H9 (cell line): ENCODE data around the gene NUMA1. TPM values are rescaled to one million over a fixed set of nuclear protein-coding genes. Genes with fewer than 3 reads are reported as not detected.

Experiments used
- DNase-seq: peaks from one replicate; pipeline ENCODE4 v3.0.0-alpha.2; 2017
- H2AFZ ChIP-seq: one replicate; pipeline ENCODE4 v1.6.1; 2013; ENCODE audit warnings: mild to moderate bottlenecking, low read length, control low read depth, moderate library complexity
- H2AK5ac ChIP-seq: 2 replicates; pipeline ENCODE4 v1.6.1; 2013; ENCODE audit warnings: low read length, control low read depth, mixed read lengths; ENCODE audit not compliant: insufficient read length
- H2BK120ac ChIP-seq: one replicate; pipeline ENCODE4 v1.6.1; 2013; ENCODE audit warnings: low read depth, mild to moderate bottlenecking, low read length, control low read depth, inconsistent platforms; ENCODE audit not compliant: poor library complexity, severe bottlenecking
- H2BK12ac ChIP-seq: 2 replicates; pipeline ENCODE4 v1.6.1; 2013; ENCODE audit warnings: low read length, control low read depth, mixed read lengths, low read depth; ENCODE audit not compliant: insufficient read length
- H2BK15ac ChIP-seq: 2 replicates; pipeline ENCODE4 v1.6.1; 2013; ENCODE audit warnings: low read depth, low read length, control low read depth
- H2BK20ac ChIP-seq: one replicate; pipeline ENCODE4 v1.6.1; 2013; ENCODE audit warnings: low read depth, mild to moderate bottlenecking, low read length, control low read depth, inconsistent platforms; ENCODE audit not compliant: poor library complexity, severe bottlenecking
- H2BK5ac ChIP-seq: 2 replicates; pipeline ENCODE4 v1.6.1; 2013; ENCODE audit warnings: low read length, control low read depth, mixed read lengths; ENCODE audit not compliant: insufficient read length
- H3K14ac ChIP-seq: 2 replicates; pipeline ENCODE4 v1.6.1; 2013; ENCODE audit warnings: low read length, control low read depth; ENCODE audit not compliant: insufficient read depth
- H3K18ac ChIP-seq: 2 replicates; pipeline ENCODE4 v1.6.1; 2013; ENCODE audit warnings: low read depth, mild to moderate bottlenecking, mixed read lengths, low read length, control low read depth; ENCODE audit not compliant: insufficient read length
- H3K23ac ChIP-seq: 2 replicates; pipeline ENCODE4 v1.6.1; 2013; ENCODE audit warnings: low read length, control low read depth, mixed read lengths, low read depth; ENCODE audit not compliant: insufficient read length
- H3K23me2 ChIP-seq: 2 replicates; pipeline ENCODE4 v1.6.1; 2013; ENCODE audit warnings: low read depth, mild to moderate bottlenecking, mixed read lengths, low read length, control low read depth; ENCODE audit not compliant: insufficient read length, poor library complexity, severe bottlenecking
- H3K27ac ChIP-seq: 2 replicates; pipeline ENCODE4 v1.5.1; 2013; ENCODE audit warnings: low read length, control low read depth, mixed read lengths, low read depth; ENCODE audit not compliant: insufficient read length
- H3K27me3 ChIP-seq: 2 replicates; pipeline ENCODE4 v1.6.1; 2013; ENCODE audit warnings: low read length, control low read depth, inconsistent platforms; ENCODE audit not compliant: insufficient read depth
- H3K4ac ChIP-seq: 2 replicates; pipeline ENCODE4 v1.6.1; 2013; ENCODE audit warnings: low read depth, mild to moderate bottlenecking, control low read depth, inconsistent platforms, low read length, moderate library complexity
- H3K4me1 ChIP-seq: 2 replicates; pipeline ENCODE4 v1.6.1; 2013; ENCODE audit warnings: low read length, control low read depth, inconsistent platforms; ENCODE audit not compliant: insufficient read depth
- H3K4me2 ChIP-seq: 2 replicates; pipeline ENCODE4 v1.6.1; 2013; ENCODE audit warnings: low read length, control low read depth, mixed read lengths; ENCODE audit not compliant: insufficient read length, insufficient read depth
- H3K56ac ChIP-seq: 2 replicates; pipeline ENCODE4 v1.6.1; 2013; ENCODE audit warnings: low read depth, mild to moderate bottlenecking, mixed read lengths, low read length, control low read depth; ENCODE audit not compliant: insufficient read length
- H3K79me1 ChIP-seq: 2 replicates; pipeline ENCODE4 v1.6.1; 2013; ENCODE audit warnings: low read depth, mild to moderate bottlenecking, moderate library complexity, low read length, control low read depth, inconsistent platforms; ENCODE audit not compliant: insufficient read depth, poor library complexity, severe bottlenecking
- H3K79me2 ChIP-seq: 2 replicates; pipeline ENCODE4 v1.6.1; 2013; ENCODE audit warnings: low read length, control low read depth, inconsistent platforms; ENCODE audit not compliant: insufficient read depth
- H3K9ac ChIP-seq: 2 replicates; pipeline ENCODE4 v1.6.1; 2013; ENCODE audit warnings: low read length, control low read depth, mixed read lengths; ENCODE audit not compliant: insufficient read length; ENCODE audit errors: extremely low read depth
- H3K9me3 ChIP-seq: one replicate; pipeline ENCODE4 v1.6.1; 2013; ENCODE audit warnings: low read depth, low read length, inconsistent platforms; ENCODE audit not compliant: control insufficient read depth
- H3T11ph ChIP-seq: one replicate; pipeline ENCODE4 v1.6.1; 2013; ENCODE audit warnings: mild to moderate bottlenecking, low read length, control low read depth, inconsistent platforms
- H4K20me1 ChIP-seq: one replicate; pipeline ENCODE4 v1.6.1; 2013; ENCODE audit not compliant: control insufficient read depth, insufficient read length, insufficient read depth
- H4K5ac ChIP-seq: 2 replicates; pipeline ENCODE4 v1.6.1; 2013; ENCODE audit warnings: low read depth, mild to moderate bottlenecking, mixed read lengths, low read length, control low read depth; ENCODE audit not compliant: insufficient read length
- H4K8ac ChIP-seq: replicated peaks from 2 replicates; pipeline ENCODE4 v1.6.1; 2013; ENCODE audit warnings: low read length, control low read depth, mixed read lengths, low read depth; ENCODE audit not compliant: insufficient read length
- H4K91ac ChIP-seq: 2 replicates; pipeline ENCODE4 v1.6.1; 2013; ENCODE audit warnings: low read depth, mild to moderate bottlenecking, moderate library complexity, mixed read lengths, low read length, control low read depth; ENCODE audit not compliant: insufficient read length
- H3K27ac Mint-ChIP-seq, 3 experiments: 2 replicates in 2 of 3; 3 replicates in 1 of 3; pipeline ENCODE4 v1.8.0; 2020 to 2021; ENCODE audit warnings: mixed read lengths in 3 of 3, mild to moderate bottlenecking in 1 of 3, moderate library complexity in 1 of 3
- H3K27me3 Mint-ChIP-seq: 2 replicates; pipeline ENCODE4 v1.8.0; 2021; ENCODE audit warnings: low read depth, mild to moderate bottlenecking, moderate library complexity, mixed read lengths
- H3K36me3 Mint-ChIP-seq, 3 experiments: 2 replicates in 2 of 3; 3 replicates in 1 of 3; pipeline ENCODE4 v1.8.0; 2020 to 2021; ENCODE audit warnings: low read depth in 3 of 3, mixed read lengths in 3 of 3; ENCODE audit not compliant: insufficient read depth in 1 of 3
- H3K4me1 Mint-ChIP-seq, 2 experiments: 2 replicates each; pipeline ENCODE4 v1.8.0; 2020; ENCODE audit warnings: mixed read lengths in 2 of 2
- H3K4me3 Mint-ChIP-seq, 2 experiments: 2 replicates in 1 of 2; 3 replicates in 1 of 2; pipeline ENCODE4 v1.8.0; 2020 to 2021; ENCODE audit warnings: mild to moderate bottlenecking in 2 of 2, mixed read lengths in 2 of 2, moderate library complexity in 1 of 2
- H3K9me3 Mint-ChIP-seq, 2 experiments: 2 replicates in 1 of 2; 3 replicates in 1 of 2; pipeline ENCODE4 v1.8.0; 2020; ENCODE audit warnings: mild to moderate bottlenecking in 2 of 2, mixed read lengths in 2 of 2, moderate library complexity in 1 of 2
- WGBS: extraction: QIAGEN DNeasy Blood & Tissue Kit; methylation state at CpG from one replicate; pipeline ENCODE4 v1.1.7; 2013; ENCODE audit warnings: missing lambda C conversion rate, low lambda C conversion rate, mixed read lengths; ENCODE audit not compliant: insufficient read length; ENCODE audit errors: extremely low coverage; 5-methylcytosine and 5-hydroxymethylcytosine counted together
- total RNA-seq: library from RNA; stranded (reverse); gene quantifications from 2 replicates; pipeline ENCODE4 v1.2.1, GENCODE V29; 2021
- TF ChIP-seq, protein P1 (sequence below): fragments of 200-600 bp; sonication (generic); conservative IDR thresholded peaks from 3 replicates; pipeline ENCODE4 v1.8.0; 2021; ENCODE audit warnings: antibody characterized with exemption, mild to moderate bottlenecking

NUMA1 gene
- total RNA-seq, 1 experiment from 2014 or later: 136 TPM

DNA sequence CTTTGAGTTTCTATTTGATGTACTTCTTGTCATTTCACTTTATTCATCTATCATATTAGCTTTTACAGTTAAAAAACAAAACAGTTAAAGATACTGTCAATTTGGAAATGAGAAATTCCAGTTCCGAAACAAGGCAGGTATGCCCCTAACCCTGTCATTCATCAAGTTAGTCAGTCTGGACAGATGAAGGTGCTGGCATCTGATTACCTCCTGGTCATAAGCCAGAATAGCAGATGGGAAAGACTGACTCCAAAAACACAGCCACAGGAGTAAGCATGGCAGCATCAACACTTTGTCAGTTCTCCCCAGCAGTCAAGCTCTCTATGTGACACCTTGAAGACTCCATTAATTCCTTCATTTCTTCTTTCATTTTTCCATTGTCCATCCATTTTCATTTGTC is 4.6 kb upstream of the NUMA1 start:
- peaks cover 0 to 4% (median 2%) of the 10 kb centered on the region in 3 experiments; a peak in 3 of 7 replicates for H3K36me3 Mint-ChIP-seq
- Histone ChIP-seq H2BK5ac (no peak overlapping the region), H3K4ac (no peak overlapping the region), H4K5ac (no peak overlapping the region), H3T11ph (no peak overlapping the region), H3K9me3 (no peaks in the 10 kb centered on the region), H2BK120ac (no peak overlapping the region), H3K27me3 (no peaks in the 10 kb centered on the region), H4K8ac (no peak overlapping the region), H3K4me1 (no peaks in the 10 kb centered on the region), H2BK15ac (no peak overlapping the region), H4K91ac (no peak overlapping the region), H3K79me1 (no peaks in the 10 kb centered on the region), H3K9ac (no peak overlapping the region), H2AFZ (no peak overlapping the region), H3K79me2 (no peaks in the 10 kb centered on the region; the same call in 1 of the 2 replicates), H3K4me2 (no peak overlapping the region), H3K23ac (no peak overlapping the region), H2AK5ac (no peak overlapping the region), H3K56ac (no peak overlapping the region), H2BK20ac (no peak overlapping the region), H3K23me2 (peaks cover under 1% of the 10 kb centered on the region), H4K20me1 (no peaks in the 10 kb centered on the region), H3K27ac (no peak overlapping the region), H2BK12ac (no peak overlapping the region), H3K14ac (no peak overlapping the region), H3K18ac (no peak overlapping the region)
- no peaks in the 10 kb centered on the region; the same call in 1 of the 2 replicates for H3K27me3 Mint-ChIP-seq
- no peak for DNase-seq
- no peaks in the 10 kb centered on the region for H3K9me3 Mint-ChIP-seq
- TF ChIP-seq, protein P1, sequence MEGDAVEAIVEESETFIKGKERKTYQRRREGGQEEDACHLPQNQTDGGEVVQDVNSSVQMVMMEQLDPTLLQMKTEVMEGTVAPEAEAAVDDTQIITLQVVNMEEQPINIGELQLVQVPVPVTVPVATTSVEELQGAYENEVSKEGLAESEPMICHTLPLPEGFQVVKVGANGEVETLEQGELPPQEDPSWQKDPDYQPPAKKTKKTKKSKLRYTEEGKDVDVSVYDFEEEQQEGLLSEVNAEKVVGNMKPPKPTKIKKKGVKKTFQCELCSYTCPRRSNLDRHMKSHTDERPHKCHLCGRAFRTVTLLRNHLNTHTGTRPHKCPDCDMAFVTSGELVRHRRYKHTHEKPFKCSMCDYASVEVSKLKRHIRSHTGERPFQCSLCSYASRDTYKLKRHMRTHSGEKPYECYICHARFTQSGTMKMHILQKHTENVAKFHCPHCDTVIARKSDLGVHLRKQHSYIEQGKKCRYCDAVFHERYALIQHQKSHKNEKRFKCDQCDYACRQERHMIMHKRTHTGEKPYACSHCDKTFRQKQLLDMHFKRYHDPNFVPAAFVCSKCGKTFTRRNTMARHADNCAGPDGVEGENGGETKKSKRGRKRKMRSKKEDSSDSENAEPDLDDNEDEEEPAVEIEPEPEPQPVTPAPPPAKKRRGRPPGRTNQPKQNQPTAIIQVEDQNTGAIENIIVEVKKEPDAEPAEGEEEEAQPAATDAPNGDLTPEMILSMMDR: no peak
- H3K27ac Mint-ChIP-seq: no peak overlapping the region
- no peak overlapping the region for H3K4me3 Mint-ChIP-seq
- no CpG with 5 or more reads among the region's 1 CpG for WGBS
- H3K4me1 Mint-ChIP-seq: peaks cover 12 to 14% of the 10 kb centered on the region in 2 experiments
